Endodermal cell (in vitro differentiated cells): ENCODE results near the gene ARHGEF26. TPM values are rescaled to one million over a fixed set of nuclear protein-coding genes. Genes with fewer than 3 reads are reported as not detected.

ENCODE experiments used
- DNase-seq: peaks from one replicate; pipeline ENCODE4 v3.0.0-alpha.2; 2017
- H3K27ac ChIP-seq: 2 replicates; pipeline ENCODE4 v1.5.1; 2013; ENCODE audit warnings: mild to moderate bottlenecking, low read depth, low read length, moderate library complexity
- H3K27me3 ChIP-seq: 2 replicates; pipeline ENCODE4 v1.6.1; 2013; ENCODE audit warnings: mild to moderate bottlenecking, low read length, moderate library complexity; ENCODE audit not compliant: insufficient read depth, control insufficient read depth, poor library complexity, severe bottlenecking
- H3K36me3 ChIP-seq: 2 replicates; pipeline ENCODE4 v1.7.0; 2013; ENCODE audit warnings: mild to moderate bottlenecking, low read length, moderate library complexity; ENCODE audit not compliant: control insufficient read depth, insufficient read depth
- H3K4me1 ChIP-seq: one replicate; pipeline ENCODE4 v1.7.0; 2013; ENCODE audit warnings: low read length; ENCODE audit not compliant: control insufficient read depth, insufficient read depth
- H3K4me3 ChIP-seq: 2 replicates; pipeline ENCODE4 v1.5.1; 2013; ENCODE audit warnings: mild to moderate bottlenecking, low read length, moderate library complexity
- H3K9ac ChIP-seq: 2 replicates; pipeline ENCODE4 v1.6.1; 2013; ENCODE audit warnings: mild to moderate bottlenecking, low read length, moderate library complexity; ENCODE audit not compliant: poor library complexity, severe bottlenecking; ENCODE audit errors: extremely low read depth
- H3K9me3 ChIP-seq: 2 replicates; pipeline ENCODE4 v1.6.1; 2013; ENCODE audit warnings: mild to moderate bottlenecking, low read length, moderate library complexity; ENCODE audit not compliant: control insufficient read depth
- H3K27ac Mint-ChIP-seq: 2 replicates; pipeline ENCODE4 v1.8.0; 2020; ENCODE audit warnings: mixed read lengths
- H3K27me3 Mint-ChIP-seq: 2 replicates; pipeline ENCODE4 v1.8.0; 2021; ENCODE audit warnings: mild to moderate bottlenecking, mixed read lengths; ENCODE audit not compliant: insufficient read depth
- H3K36me3 Mint-ChIP-seq: 2 replicates; pipeline ENCODE4 v1.8.0; 2020; ENCODE audit warnings: low read depth, mixed read lengths
- H3K4me1 Mint-ChIP-seq: 2 replicates; pipeline ENCODE4 v1.8.0; 2020; ENCODE audit warnings: mixed read lengths
- H3K4me3 Mint-ChIP-seq: 2 replicates; pipeline ENCODE4 v1.8.0; 2020; ENCODE audit warnings: mild to moderate bottlenecking, moderate library complexity, mixed read lengths
- H3K9me3 Mint-ChIP-seq: 2 replicates; pipeline ENCODE4 v1.8.0; 2020; ENCODE audit warnings: mild to moderate bottlenecking, mixed read lengths
- CTCF ChIP-seq: fragments of 200-600 bp; sonication (generic); conservative IDR thresholded peaks from 2 replicates; pipeline ENCODE4 v1.5.0; 2021; ENCODE audit warnings: antibody characterized with exemption, mild to moderate bottlenecking
- WGBS, 2 experiments: methylation state at CpG; one replicate each; pipeline versions ENCODE4 v1.1.5 to v1.1.7; 2013; ENCODE audit warnings: missing lambda C conversion rate in 2 of 2, mixed read lengths in 1 of 2; ENCODE audit not compliant: insufficient coverage in 1 of 2, insufficient read length in 1 of 2; 5-methylcytosine and 5-hydroxymethylcytosine counted together
- total RNA-seq, 2 donors: library from RNA; stranded (reverse); fragmentation: NEBNext Ultra II Directional in 1 of 2; extraction: Animal tissue kit (Norgen Biotek cat#: 25700) in 1 of 2; gene quantifications; 2 replicates in 1 of 2; 3 replicates in 1 of 2; pipeline ENCODE4 v1.2.1, GENCODE V29; 2021

The ARHGEF26 gene
- total RNA-seq, 2 donors from 2014 or later: 10.1 to 12.4 TPM

- H3K4me3 Mint-ChIP-seq: no peak overlapping the region
- 85 to 89% methylated on average over 2 of the region's 2 CpGs for WGBS, 2 experiments
- H3K27ac ChIP-seq: no peak overlapping the region
- no peaks in the 10 kb centered on the region for H3K4me1 ChIP-seq
- H3K27ac Mint-ChIP-seq: no peak overlapping the region
- H3K27me3 Mint-ChIP-seq: no peaks in the 10 kb centered on the region
- H3K36me3 Mint-ChIP-seq: peaks cover 31% of the 10 kb centered on the region
- peaks cover 5% of the 10 kb centered on the region for H3K9me3 ChIP-seq
- H3K4me3 ChIP-seq: no peak overlapping the region
- peaks cover 6% of the 10 kb centered on the region for H3K36me3 ChIP-seq
- no peak overlapping the region for H3K9ac ChIP-seq
- peaks cover 9% of the 10 kb centered on the region for H3K9me3 Mint-ChIP-seq
- no peak for DNase-seq
- H3K4me1 Mint-ChIP-seq: no peaks in the 10 kb centered on the region
- no peak for TF ChIP-seq CTCF
- no peaks in the 10 kb centered on the region for H3K27me3 ChIP-seq
Observed at GRCh38 chr3:154214306-154214705, 93.1 kb downstream of the ARHGEF26 start.

- Histone ChIP-seq H3K36me3 (peaks cover 6% of the 10 kb centered on the region), H3K4me1 (no peaks in the 10 kb centered on the region), H3K9ac (no peak overlapping the region), H3K27me3 (no peaks in the 10 kb centered on the region), H3K27ac (no peak overlapping the region), H3K4me3 (no peak overlapping the region), H3K9me3 (no peaks in the 10 kb centered on the region)
- H3K36me3 Mint-ChIP-seq: peaks cover 17% of the 10 kb centered on the region
- H3K4me3 Mint-ChIP-seq: no peak overlapping the region
- TF ChIP-seq CTCF: no peak
- H3K9me3 Mint-ChIP-seq: no peaks in the 10 kb centered on the region
- WGBS, 2 experiments: 91 to 100% methylated on average over 1 to 6 of the region's 6 CpGs
- H3K27me3 Mint-ChIP-seq: no peaks in the 10 kb centered on the region
- H3K4me1 Mint-ChIP-seq: no peaks in the 10 kb centered on the region
- H3K27ac Mint-ChIP-seq: no peak overlapping the region
- no peak for DNase-seq
Observed at GRCh38 chr3:154217671-154218070, 96.5 kb downstream of the ARHGEF26 start.

GRCh38 chr3:154218728-154219127 lies 97.5 kb downstream of the ARHGEF26 start:
- no peaks in the 10 kb centered on the region for H3K4me1 Mint-ChIP-seq
- TF ChIP-seq CTCF: no peak

More at GRCh38 chr3:154218728-154219127, 97.5 kb downstream of the ARHGEF26 start:
- H3K9me3 Mint-ChIP-seq: no peaks in the 10 kb centered on the region
- Histone ChIP-seq H3K9ac (no peak overlapping the region), H3K36me3 (peaks cover 6% of the 10 kb centered on the region), H3K4me3 (no peak overlapping the region), H3K9me3 (no peaks in the 10 kb centered on the region), H3K27me3 (no peaks in the 10 kb centered on the region), H3K4me1 (no peaks in the 10 kb centered on the region), H3K27ac (no peak overlapping the region)
- no peak overlapping the region for H3K27ac Mint-ChIP-seq
- H3K27me3 Mint-ChIP-seq: no peaks in the 10 kb centered on the region
- no peak overlapping the region for H3K4me3 Mint-ChIP-seq
- 100% methylated on average over 1 of the region's 1 CpG; no CpG with 5 or more reads in 1 of the 2 experiments for WGBS, 2 experiments
- peaks cover 17% of the 10 kb centered on the region for H3K36me3 Mint-ChIP-seq
- no peak for DNase-seq
